GM06990 (cell line): Measurements from ENCODE around the gene MYH6.

Source experiments
- DNase-seq: peaks from one replicate; pipeline ENCODE4 v3.0.0-alpha.2; 2011; ENCODE audit not compliant: insufficient read length; ENCODE audit errors: extremely low read depth
- H3K27me3 ChIP-seq: replicated peaks from 2 replicates; pipeline ENCODE4 v1.6.0; 2011; ENCODE audit warnings: low read length; ENCODE audit not compliant: control insufficient read depth, insufficient read depth
- H3K36me3 ChIP-seq: 2 replicates; pipeline ENCODE4 v1.5.1; 2011; ENCODE audit warnings: low read length; ENCODE audit not compliant: control insufficient read depth, insufficient read depth
- H3K4me3 ChIP-seq: replicated peaks from 2 replicates; pipeline ENCODE4 v1.5.1; 2011; ENCODE audit warnings: low read depth, mild to moderate bottlenecking, control low read depth, low read length
- CTCF ChIP-seq: IDR thresholded peaks from 2 replicates; pipeline ENCODE4 v1.5.1; 2011; ENCODE audit warnings: low read length, control low read depth, mild to moderate bottlenecking, inconsistent platforms; ENCODE audit not compliant: insufficient read depth, poor library complexity, severe bottlenecking

The MYH6 gene

GRCh38 chr14:23355871-23356435 is 52.1 kb downstream of the MYH6 start:
- TF ChIP-seq CTCF, result no peak
- peaks cover 7% of the 10 kb centered on the region for H3K27me3 ChIP-seq
- no peak for DNase-seq
- H3K4me3 ChIP-seq, result no peak overlapping the region
- no peaks in the 10 kb centered on the region for H3K36me3 ChIP-seq

GRCh38 chr14:23354990-23355389 is 53.1 kb downstream of the MYH6 start:
- H3K4me3 ChIP-seq, result no peak overlapping the region
- no peak for TF ChIP-seq CTCF
- no peaks in the 10 kb centered on the region for H3K36me3 ChIP-seq
- DNase-seq, result no peak
- H3K27me3 ChIP-seq, result peaks cover 7% of the 10 kb centered on the region

- no peak for TF ChIP-seq CTCF
- Histone ChIP-seq H3K36me3 (no peaks in the 10 kb centered on the region), H3K27me3 (peaks cover 7% of the 10 kb centered on the region), H3K4me3 (no peak overlapping the region)
- no peak for DNase-seq
Observed at GRCh38 chr14:23353433-23353780, 54.7 kb downstream of the MYH6 start.

- DNase-seq, result no peak
- no peaks in the 10 kb centered on the region for H3K36me3 ChIP-seq
- H3K27me3 ChIP-seq, result peaks cover 7% of the 10 kb centered on the region
- H3K4me3 ChIP-seq, result peak within 1 kb of the TSS; percentile 19; the same call in 1 of the 2 replicates
- TF ChIP-seq CTCF, result no peak
Observed at GRCh38 chr14:23352506-23353432, 55.3 kb downstream of the MYH6 start, which contains the start of gene SLC22A17. Gene SLC22A17 (minus strand): TSS chr14:23352887.

GRCh38 chr14:23351681-23352505 is 56.2 kb downstream of the MYH6 start:
- peaks cover 7% of the 10 kb centered on the region for H3K27me3 ChIP-seq
- no peak for TF ChIP-seq CTCF
- H3K4me3 ChIP-seq, result no peak overlapping the region; the same call in 1 of the 2 replicates
- DNase-seq, result no peak
- no peaks in the 10 kb centered on the region for H3K36me3 ChIP-seq
